ENCODE results near the gene MAD1L1. TPM values are rescaled to one million over a fixed set of nuclear protein-coding genes. Genes with fewer than 3 reads are reported as not detected.

The MAD1L1 gene
- total and polyA plus RNA-seq, 2 of the 13 experiments (the other 11 are each of a cell fraction or from before 2014, with no cell fraction given) = 17.4 to 64.7 TPM

DNA sequence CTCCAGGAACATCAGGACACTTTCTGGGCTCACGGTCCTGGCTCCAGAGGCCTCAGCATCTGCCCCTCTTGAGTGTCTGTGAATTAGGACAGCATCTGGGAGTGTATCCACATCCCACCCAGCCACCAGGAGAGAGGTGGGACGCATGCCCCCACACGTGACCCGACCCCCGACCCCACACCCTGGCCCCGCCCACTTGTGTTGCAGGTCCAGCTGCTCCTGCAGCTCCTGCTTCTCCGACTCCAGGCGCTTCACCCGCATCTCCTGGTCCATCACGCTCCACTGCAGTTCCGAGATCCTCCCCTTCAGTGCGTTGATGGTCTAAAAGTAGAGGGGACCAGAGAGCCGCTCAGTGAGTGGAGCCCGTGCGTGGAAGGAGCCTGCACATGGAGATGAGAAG, 13.6 kb downstream of the MAD1L1 start:
- no TSS peak for BruUV-seq (replicated peaks)
- WGBS (ENCODE audit: low lambda C conversion rate) = over 99% methylated on average over 12 of the region's 15 CpGs
- H3K79me2 ChIP-seq (ENCODE audit: insufficient read depth, low read length) = peaks cover 9% of the 10 kb centered on the region
- no peaks in the 10 kb centered on the region for H3K27me3 ChIP-seq (ENCODE audit: control insufficient read depth in 1 of 2, insufficient read depth in 2 of 2, low read length in 2 of 2)
- in situ Hi-C loops (cut with HindIII; ENCODE audit: extremely low pct_ligation_motif_present, low pct_unique_long_range_greater_than_20kb) = loop anchor here (10.0 to 25.0 kb wide), 2 partner anchors 424 to 632 kb away; no protein-coding TSS in a partner anchor
- H3K4me2 ChIP-seq (ENCODE audit: low read depth, low read length) = no peak overlapping the region
- CTCF ChIA-PET (ENCODE audit: low intra/inter-chr PET ratio, low total read pairs) = no interaction called here
- H3K36me3 ChIP-seq (replicated peaks in 1 of 2; ENCODE audit: control insufficient read depth in 1 of 2, insufficient read depth in 2 of 2, low read length in 2 of 2) = peaks cover 37 to 78% of the 10 kb centered on the region in 2 experiments; a peak in 4 of 5 replicates
- no peak overlapping the region for H3K9ac ChIP-seq (ENCODE audit: insufficient read depth, low read depth, low read length)
- no peak overlapping the region for H2AFZ ChIP-seq (ENCODE audit: low read length)
- FAIRE-seq (no peak), ATAC-seq (no peak), DNase-seq (ENCODE audit: low spot score) (no peak)
- H3K4me1 ChIP-seq (ENCODE audit: insufficient read depth, low read length) = no peaks in the 10 kb centered on the region
- no peak for TF ChIP-seq JDP2 (CRISPR knock-in tag; IDR thresholded peaks at IDR 0.05; ENCODE audit: borderline replicate concordance)
- TF ChIP-seq ZNF552 (CRISPR knock-in tag; IDR thresholded peaks at IDR 0.05; ENCODE audit: borderline replicate concordance) = no peak
- no peak for TF ChIP-seq ZNF143 (CRISPR knock-in tag; IDR thresholded peaks at IDR 0.05)
- no peak for TF ChIP-seq ZNF652 (CRISPR knock-in tag; IDR thresholded peaks at IDR 0.05; ENCODE audit: borderline replicate concordance, low read depth)
- no peak for TF ChIP-seq KLF6 (CRISPR knock-in tag; IDR thresholded peaks at IDR 0.05)
- TF ChIP-seq POLR2AphosphoS2 (IDR thresholded peaks at IDR 0.05; ENCODE audit: low read depth, low read length) = no peak
- TF ChIP-seq, protein P1, sequence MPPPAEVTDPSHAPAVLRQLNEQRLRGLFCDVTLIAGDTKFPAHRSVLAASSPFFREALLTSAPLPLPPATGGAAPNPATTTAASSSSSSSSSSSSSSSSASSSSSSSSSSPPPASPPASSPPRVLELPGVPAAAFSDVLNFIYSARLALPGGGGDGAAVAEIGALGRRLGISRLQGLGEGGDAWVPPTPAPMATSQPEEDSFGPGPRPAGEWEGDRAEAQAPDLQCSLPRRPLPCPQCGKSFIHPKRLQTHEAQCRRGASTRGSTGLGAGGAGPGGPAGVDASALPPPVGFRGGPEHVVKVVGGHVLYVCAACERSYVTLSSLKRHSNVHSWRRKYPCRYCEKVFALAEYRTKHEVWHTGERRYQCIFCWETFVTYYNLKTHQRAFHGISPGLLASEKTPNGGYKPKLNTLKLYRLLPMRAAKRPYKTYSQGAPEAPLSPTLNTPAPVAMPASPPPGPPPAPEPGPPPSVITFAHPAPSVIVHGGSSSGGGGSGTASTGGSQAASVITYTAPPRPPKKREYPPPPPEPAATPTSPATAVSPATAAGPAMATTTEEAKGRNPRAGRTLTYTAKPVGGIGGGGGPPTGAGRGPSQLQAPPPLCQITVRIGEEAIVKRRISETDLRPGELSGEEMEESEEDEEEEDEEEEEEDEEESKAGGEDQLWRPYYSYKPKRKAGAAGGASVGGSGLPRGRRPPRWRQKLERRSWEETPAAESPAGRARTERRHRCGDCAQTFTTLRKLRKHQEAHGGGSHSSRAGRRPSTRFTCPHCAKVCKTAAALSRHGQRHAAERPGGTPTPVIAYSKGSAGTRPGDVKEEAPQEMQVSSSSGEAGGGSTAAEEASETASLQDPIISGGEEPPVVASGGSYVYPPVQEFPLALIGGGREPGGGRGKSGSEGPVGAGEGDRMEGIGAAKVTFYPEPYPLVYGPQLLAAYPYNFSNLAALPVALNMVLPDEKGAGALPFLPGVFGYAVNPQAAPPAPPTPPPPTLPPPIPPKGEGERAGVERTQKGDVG (CRISPR knock-in tag; IDR thresholded peaks at IDR 0.05; ENCODE audit: borderline replicate concordance) = no peak
- TF ChIP-seq ZNF749 (CRISPR knock-in tag; IDR thresholded peaks at IDR 0.05; ENCODE audit: borderline replicate concordance) = no peak
- no peak for TF ChIP-seq ZFAT (CRISPR knock-in tag; conservative IDR thresholded peaks at IDR 0.05)
- TF ChIP-seq JARID2 (CRISPR knock-in tag; IDR thresholded peaks at IDR 0.05; ENCODE audit: insufficient replicate concordance) = no peak
- no peak for TF ChIP-seq ZSCAN9 (CRISPR knock-in tag; IDR thresholded peaks at IDR 0.05; ENCODE audit: borderline replicate concordance)
- no peak for TF ChIP-seq HNF4G (IDR thresholded peaks at IDR 0.05; ENCODE audit: borderline replicate concordance, low read depth, low read length)
- TF ChIP-seq HNF4G (CRISPR knock-in tag; IDR thresholded peaks at IDR 0.05; ENCODE audit: borderline replicate concordance, low read depth) = no peak
- no peak for TF ChIP-seq FOXK2 (IDR thresholded peaks at IDR 0.05)
- TF ChIP-seq ZXDC (CRISPR knock-in tag; IDR thresholded peaks at IDR 0.05) = no peak
- TF ChIP-seq ZBTB3 (CRISPR knock-in tag; IDR thresholded peaks at IDR 0.05; ENCODE audit: borderline replicate concordance, low read depth) = no peak
- TF ChIP-seq KDM4B (CRISPR knock-in tag; IDR thresholded peaks at IDR 0.05) = no peak
- TF ChIP-seq ZBTB38 (CRISPR knock-in tag; IDR thresholded peaks at IDR 0.05) = no peak
- no peak for TF ChIP-seq JUN (CRISPR knock-in tag; IDR thresholded peaks at IDR 0.05)
- TF ChIP-seq MBNL3 (CRISPR knock-in tag; conservative IDR thresholded peaks at IDR 0.05) = no peak
- no peak for TF ChIP-seq ZNF563 (CRISPR knock-in tag; IDR thresholded peaks at IDR 0.05)
- POLR2A ChIA-PET = no interaction called here
- intact Hi-C loops (cut with micrococcal nuclease; ENCODE audit: unreplicated experiment) = no loop called here
- H3K4me3 ChIP-seq (replicated peaks in 1 of 3; ENCODE audit: insufficient read depth in 1 of 3, low read depth in 2 of 3, low read length in 3 of 3) = no peak overlapping the region
- H4K20me1 ChIP-seq (ENCODE audit: insufficient read depth, low read length) = peaks cover 2% of the 10 kb centered on the region; the same call in 1 of the 2 replicates
- no peaks in the 10 kb centered on the region for H3K9me3 ChIP-seq (ENCODE audit: low read length)
- no peak overlapping the region for H3K27ac ChIP-seq (ENCODE audit: extremely low read length, insufficient read depth, low read length)

Data from HepG2 (cell line).